CD4-positive, alpha-beta T cell treated with Interleukin-15 for 1 hour (primary cell): ENCODE data around the gene SMIM43.
"Not testable (repeated sequence)": the region's sequence is repeated elsewhere in the genome, so short reads cannot be mapped to it uniquely, and the experiment has no call there.

Source experiments
- DNase-seq: peaks from one replicate; pipeline ENCODE4 v3.0.0-alpha.2; 2020

SMIM43 gene

DNA sequence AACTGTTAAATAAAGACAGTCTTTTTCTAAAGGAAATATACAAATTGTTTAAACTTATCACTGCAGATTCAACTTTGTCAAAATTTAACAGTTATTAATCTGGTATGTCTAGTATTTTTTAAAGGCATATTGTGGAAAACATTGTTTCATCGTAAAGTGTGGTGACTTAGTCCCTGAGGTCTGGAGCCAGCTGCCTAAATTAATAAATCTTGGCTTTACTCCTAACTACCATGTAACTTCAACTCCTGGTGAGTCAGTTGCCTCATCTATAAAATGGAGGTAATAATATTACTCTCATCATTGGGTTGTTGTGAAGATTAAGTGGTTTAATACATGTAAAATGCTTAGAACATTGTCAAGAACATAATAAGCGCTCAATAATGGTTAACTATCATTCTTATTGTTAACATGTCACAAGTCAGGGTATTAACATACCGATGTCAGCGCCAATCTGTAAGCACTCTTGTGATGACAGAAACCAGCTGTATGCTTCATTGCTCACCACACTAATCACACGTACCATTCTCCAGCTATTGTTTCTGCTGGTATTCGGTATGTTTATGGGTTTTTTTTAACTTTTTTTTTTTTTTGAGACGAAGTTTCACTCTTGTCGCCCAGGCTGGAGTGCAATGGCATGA lies 14.1 kb upstream of the SMIM43 start:
- DNase-seq: no peak

GRCh38 chr4:121777625-121778024 lies 12.7 kb upstream of the SMIM43 start:
- DNase-seq: no peak

DNA sequence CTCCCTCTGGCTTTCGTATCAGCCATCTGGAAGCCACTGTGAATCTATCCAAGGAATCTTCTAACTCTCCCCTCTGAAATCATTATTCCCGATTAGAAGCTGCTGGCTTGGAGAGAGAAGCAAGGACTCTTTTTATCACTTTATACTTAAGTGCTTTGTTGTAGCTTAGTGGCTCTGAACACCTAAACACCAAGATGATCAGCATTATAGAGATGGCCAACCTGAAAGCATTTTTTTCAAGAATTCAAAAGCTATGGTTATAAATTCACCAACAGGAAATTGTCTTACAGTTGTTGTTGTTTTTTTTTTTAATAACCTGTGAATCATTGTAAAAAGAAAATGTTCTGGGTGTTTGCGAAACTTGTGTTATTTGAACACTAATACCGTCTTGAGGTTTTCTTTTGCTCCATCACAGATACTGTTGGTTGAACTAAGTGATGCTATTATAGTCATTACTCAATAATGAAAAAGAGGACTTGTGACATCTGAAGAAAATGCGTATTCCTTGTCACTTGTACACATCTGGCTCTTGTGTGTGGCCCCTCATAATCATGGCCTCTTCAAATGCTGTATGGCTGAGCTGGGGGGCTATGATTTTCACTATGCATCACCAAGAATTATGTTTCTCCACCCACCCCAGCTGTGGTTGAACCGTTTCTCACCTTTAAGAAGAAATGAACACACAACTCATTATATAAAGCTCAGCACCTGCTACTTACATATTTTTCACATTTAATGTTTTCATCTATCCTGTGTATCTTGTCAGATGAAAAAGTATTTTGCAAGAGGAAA lies 11.8 kb upstream of the SMIM43 start:
- no peak for DNase-seq

- no peak for DNase-seq
Measured at GRCh38 chr4:121773883-121774282, 8.9 kb upstream of the SMIM43 start.

GRCh38 chr4:121771869-121772268 lies 6.9 kb upstream of the SMIM43 start:
- no peak for DNase-seq

DNA sequence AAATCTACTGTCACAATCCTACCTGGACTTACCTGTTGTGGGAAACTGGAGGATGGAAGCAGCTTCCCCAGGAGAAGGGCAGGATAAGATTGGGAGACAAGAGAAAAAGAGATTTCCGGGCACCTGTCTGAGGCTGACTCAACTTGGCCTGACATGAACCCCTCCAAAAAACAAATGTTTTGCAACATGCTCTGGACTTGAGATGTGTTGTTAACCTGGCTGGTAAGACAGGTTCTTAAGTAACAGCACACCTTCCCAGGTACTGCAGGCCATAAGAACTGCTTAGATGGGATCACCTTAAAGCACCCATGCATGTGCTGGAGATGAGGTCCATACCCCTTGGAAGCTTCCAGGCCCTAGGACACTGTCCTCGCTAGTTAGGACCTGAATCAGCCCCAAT lies 4.4 kb upstream of the SMIM43 start:
- no peak for DNase-seq

GRCh38 chr4:121767166-121767565 lies 2.2 kb upstream of the SMIM43 start:
- DNase-seq: no peak

GRCh38 chr4:121765971-121766538 lies 1.1 kb upstream of the SMIM43 start:
- DNase-seq: no peak

GRCh38 chr4:121765368-121765705 lies 373 bp upstream of the SMIM43 start:
- DNase-seq: no peak

DNA sequence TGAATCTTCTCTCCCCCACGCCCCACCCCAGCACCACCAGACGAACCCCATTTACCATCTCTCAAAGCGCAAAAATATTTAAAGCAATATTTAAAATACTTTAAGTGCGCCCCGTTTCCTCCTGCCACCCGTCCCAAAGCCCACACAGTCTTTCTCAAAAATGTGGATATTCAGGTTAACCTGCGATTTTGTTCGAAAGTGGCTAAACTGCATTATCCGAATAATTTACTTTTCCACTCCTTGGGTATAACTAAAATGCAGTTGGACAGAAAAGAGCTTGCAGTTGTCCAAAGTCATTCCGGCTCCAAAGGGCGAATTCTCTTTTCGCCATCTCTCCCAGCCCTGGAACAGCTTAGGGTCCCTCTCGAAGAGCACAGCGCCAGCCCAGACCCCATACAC lies 662 bp downstream of the SMIM43 start:
- no peak for DNase-seq

DNA sequence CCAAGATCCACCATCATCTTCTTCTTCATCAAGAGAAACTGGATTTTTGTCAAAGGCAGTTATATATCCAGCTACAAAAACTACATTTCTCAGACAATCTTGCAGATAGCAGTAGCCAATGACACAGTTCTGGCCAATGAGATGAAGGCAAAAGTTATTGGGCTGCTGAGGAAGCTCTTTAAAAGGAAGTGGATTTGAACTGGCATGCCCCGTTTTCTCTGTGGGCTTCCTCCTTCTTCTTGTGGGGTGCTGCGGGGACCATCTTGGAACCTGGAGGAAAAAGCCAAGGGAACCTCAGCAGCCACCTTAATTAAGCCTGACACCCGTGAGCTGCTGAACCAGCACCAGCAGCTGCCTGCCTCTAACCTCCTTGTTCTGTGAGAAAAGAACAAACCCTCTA lies 4.8 kb downstream of the SMIM43 start:
- no peak for DNase-seq

GRCh38 chr4:121758925-121759568 lies 5.9 kb downstream of the SMIM43 start:
- DNase-seq: no peak

- not testable (repeated sequence) for DNase-seq
Measured at GRCh38 chr4:121752142-121752541, 12.8 kb downstream of the SMIM43 start.

GRCh38 chr4:121749225-121749624 lies 15.7 kb downstream of the SMIM43 start:
- DNase-seq: no peak

- DNase-seq: no peak
Measured at GRCh38 chr4:121742794-121743193, 22.2 kb downstream of the SMIM43 start.

DNA sequence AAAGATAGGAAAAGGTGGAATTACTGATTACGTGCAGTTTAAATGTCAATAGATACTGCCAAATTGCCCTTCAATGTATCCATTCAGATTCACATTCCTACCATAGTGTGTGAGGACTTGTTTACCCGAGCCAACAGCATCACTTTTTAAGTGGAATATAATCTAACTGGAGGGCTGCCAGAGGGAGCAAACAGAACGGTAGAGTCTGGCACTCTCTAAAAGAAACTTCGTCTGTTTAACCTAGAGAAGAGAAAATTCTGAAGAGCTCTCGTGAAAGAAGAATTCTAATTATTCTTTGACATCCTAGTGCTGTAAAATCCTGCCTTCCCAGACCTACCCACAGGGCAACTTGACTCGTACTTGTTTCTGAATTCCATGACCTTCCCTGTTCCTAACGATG lies 23.2 kb downstream of the SMIM43 start:
- no peak for DNase-seq

GRCh38 chr4:121740796-121741409 lies 24.1 kb downstream of the SMIM43 start:
- DNase-seq: no peak

DNA sequence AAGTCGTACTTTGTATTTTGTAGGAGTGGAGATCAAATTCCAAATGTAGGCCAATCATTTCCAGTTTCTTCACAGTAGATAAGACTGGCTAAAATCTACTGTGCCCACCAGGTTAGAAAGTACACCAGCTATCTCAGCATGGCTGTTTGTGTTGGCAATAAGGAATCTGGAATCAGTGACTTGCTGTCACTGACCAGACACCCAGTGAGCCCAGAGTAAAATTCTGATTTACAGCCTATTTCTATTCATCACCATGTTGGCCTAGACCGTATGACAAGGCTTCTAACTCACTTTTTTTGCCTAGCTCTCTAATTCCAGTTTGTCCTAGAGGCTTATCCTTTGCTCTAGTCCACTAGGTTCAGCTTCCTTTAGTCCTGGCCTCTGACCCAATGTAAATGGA lies 25.4 kb downstream of the SMIM43 start:
- no peak for DNase-seq

DNA sequence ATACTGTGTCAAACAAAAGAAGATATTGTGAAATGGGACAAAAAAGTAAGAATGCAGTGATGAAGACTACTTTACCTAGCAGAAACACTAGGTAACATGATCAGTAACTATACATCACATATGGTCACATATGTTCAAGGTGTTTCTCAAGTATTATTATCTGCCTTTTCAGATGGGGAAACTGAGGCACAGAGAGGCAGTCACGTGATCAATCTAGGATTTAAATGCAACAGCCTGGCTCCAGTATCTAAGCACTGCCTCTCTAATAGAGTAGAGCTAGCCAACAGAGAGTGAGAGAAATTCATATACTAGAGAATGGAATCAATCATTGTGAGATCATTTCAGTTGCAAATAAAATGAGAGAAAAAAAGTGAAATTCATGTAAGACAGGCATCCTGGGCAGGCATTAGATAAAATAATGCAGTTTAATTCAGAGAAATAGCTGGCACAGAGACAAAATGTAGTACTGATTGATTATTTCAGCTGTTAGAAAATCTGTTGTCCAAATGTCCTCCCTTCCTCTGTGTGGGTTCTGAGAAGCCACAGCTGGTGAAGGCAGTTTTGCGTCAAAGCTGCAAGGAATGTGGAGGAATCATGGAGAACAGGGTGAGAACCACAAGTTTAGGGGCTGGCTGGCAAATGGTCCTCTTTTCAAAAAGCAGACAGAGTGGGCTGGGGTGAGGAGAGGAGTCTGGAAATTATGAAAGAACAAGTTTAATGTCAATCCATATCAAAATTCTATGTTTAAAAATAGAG lies 26.0 kb downstream of the SMIM43 start:
- DNase-seq: no peak

GRCh38 chr4:121737846-121738554 lies 27.0 kb downstream of the SMIM43 start:
- no peak for DNase-seq

DNA sequence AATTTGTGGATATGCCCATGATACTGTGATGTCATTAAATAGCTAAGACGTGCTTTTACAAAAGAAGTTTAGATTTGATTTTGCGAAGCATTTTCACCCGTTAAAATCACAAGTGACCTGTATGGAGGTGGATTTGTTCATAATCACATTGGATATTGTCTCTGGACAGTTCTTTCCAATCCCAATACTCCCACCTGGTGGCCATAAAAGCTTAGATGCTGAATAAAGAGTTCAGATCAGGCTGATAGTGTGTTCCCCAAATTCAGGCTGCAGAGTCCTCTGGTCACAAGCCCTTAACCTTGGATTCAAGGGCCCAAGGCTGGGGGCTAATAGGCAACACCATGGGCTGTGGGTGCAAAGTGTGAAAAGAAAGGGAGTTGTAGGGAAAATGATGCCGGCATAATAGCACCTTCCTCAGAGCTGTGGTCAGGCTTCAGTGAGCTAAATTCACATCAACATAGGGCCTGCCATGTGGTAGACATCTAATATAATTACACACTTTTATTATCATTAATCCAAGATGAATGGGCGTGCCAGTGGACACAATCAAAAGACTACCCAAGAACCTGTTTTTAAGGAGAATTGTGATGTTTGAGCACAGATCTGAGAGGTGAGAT lies 28.1 kb downstream of the SMIM43 start:
- no peak for DNase-seq

DNA sequence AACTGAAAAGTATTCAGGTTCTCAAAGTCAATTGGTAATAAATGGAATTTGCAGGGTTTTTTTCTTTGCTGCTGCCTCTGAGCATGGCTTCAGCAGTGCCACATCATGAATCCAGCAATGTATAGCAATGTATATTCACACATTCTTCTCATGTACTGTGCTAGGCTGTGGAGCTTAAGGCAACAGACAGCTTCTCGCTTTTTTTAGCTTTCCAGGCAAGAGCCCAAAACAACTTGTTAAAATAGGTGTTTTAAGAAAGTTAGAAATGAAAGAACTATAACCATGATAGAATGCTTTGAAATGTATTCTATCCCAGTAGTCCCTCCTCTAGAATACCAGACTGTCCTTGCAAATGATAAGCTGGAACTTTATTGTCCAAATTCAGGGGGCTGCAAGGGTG lies 30.4 kb downstream of the SMIM43 start:
- no peak for DNase-seq
